ENCODE results near the gene HNRNPUL2.
"Not testable (repeated sequence)": the region's sequence is repeated elsewhere in the genome, so short reads cannot be mapped to it uniquely, and the experiment has no call there.

HNRNPUL2 gene

GRCh38 chr11:62703921-62704320 is 23.3 kb downstream of the HNRNPUL2 start:
- not testable (repeated sequence) for DNase-seq (ENCODE audit: low spot score)

- DNase-seq (ENCODE audit: low spot score) = no peak
Measured at GRCh38 chr11:62702246-62702645, 25.0 kb downstream of the HNRNPUL2 start.

- DNase-seq (ENCODE audit: low spot score) = peak; percentile 80
Measured at GRCh38 chr11:62694455-62695167, 32.6 kb downstream of the HNRNPUL2 start.

GRCh38 chr11:62693624-62694023 is 33.6 kb downstream of the HNRNPUL2 start:
- not testable (repeated sequence) for DNase-seq (ENCODE audit: low spot score)

- peak; percentile 97 for DNase-seq (ENCODE audit: low spot score)
Measured at GRCh38 chr11:62689421-62690183, 37.7 kb downstream of the HNRNPUL2 start, which contains the start of gene LRRN4CL. Gene LRRN4CL, minus strand, starts transcription at chr11:62689530. Its CDS starts 1,022 bp downstream, at chr11:62688508.

GRCh38 chr11:62688491-62688890 is 38.8 kb downstream of the HNRNPUL2 start:
- no peak for DNase-seq (ENCODE audit: low spot score)

- DNase-seq (ENCODE audit: low spot score) = no peak
Measured at GRCh38 chr11:62687508-62688396, 39.5 kb downstream of the HNRNPUL2 start.

- no peak for DNase-seq (ENCODE audit: low spot score)
Measured at GRCh38 chr11:62682518-62682917, 44.7 kb downstream of the HNRNPUL2 start.

GRCh38 chr11:62680825-62681240 is 46.4 kb downstream of the HNRNPUL2 start:
- DNase-seq (ENCODE audit: low spot score) = peak; percentile 75

- DNase-seq (ENCODE audit: low spot score) = peak; percentile 92
Measured at GRCh38 chr11:62678770-62679696, 48.2 kb downstream of the HNRNPUL2 start, which contains the start of gene UBXN1. Gene UBXN1, minus strand, starts transcription at chr11:62679073. Its CDS starts 150 bp downstream, at chr11:62678923.

GRCh38 chr11:62678433-62678769 is 48.9 kb downstream of the HNRNPUL2 start:
- DNase-seq (ENCODE audit: low spot score) = no peak

GRCh38 chr11:62677714-62678113 is 49.5 kb downstream of the HNRNPUL2 start:
- DNase-seq (ENCODE audit: low spot score) = no peak

GRCh38 chr11:62677156-62677555 is 50.1 kb downstream of the HNRNPUL2 start:
- no peak for DNase-seq (ENCODE audit: low spot score)

- DNase-seq (ENCODE audit: low spot score) = no peak
Measured at GRCh38 chr11:62676698-62677097, 50.6 kb downstream of the HNRNPUL2 start.

GRCh38 chr11:62675415-62675814 is 51.8 kb downstream of the HNRNPUL2 start:
- DNase-seq (ENCODE audit: low spot score) = not testable (repeated sequence)

- DNase-seq (ENCODE audit: low spot score) = no peak
Measured at GRCh38 chr11:62673196-62673525, 54.1 kb downstream of the HNRNPUL2 start.

GRCh38 chr11:62671608-62672389 is 55.5 kb downstream of the HNRNPUL2 start, which contains the start of the genes LBHD1 and UQCC3:
Gene LBHD1, minus strand, starts transcription at chr11:62672267. Its CDS starts 2,236 bp downstream, at chr11:62670031.
Gene UQCC3, plus strand, starts transcription at chr11:62671673. Its CDS starts 73 bp downstream, at chr11:62671746.
- peak; percentile 79 for DNase-seq (ENCODE audit: low spot score)

GRCh38 chr11:62671236-62671607 is 56.0 kb downstream of the HNRNPUL2 start:
- peak; percentile 45 for DNase-seq (ENCODE audit: low spot score)

- no peak for DNase-seq (ENCODE audit: low spot score)
Measured at GRCh38 chr11:62669420-62670161, 57.7 kb downstream of the HNRNPUL2 start.
